WTC11 (cell line): ENCODE measurements around the gene SEL1L. TPM values are rescaled to one million over a fixed set of nuclear protein-coding genes. Genes with fewer than 3 reads are reported as not detected.
A peak's percentile ranks its signal among the peaks of the same experiment; 100 is the strongest.

ENCODE experiments used
- ATAC-seq: fragments of 200-7000 bp; cut with Tn5 transposase; 2 replicates; pipeline ENCODE4 v1.10.0; 2021; ENCODE audit warnings: mild to moderate bottlenecking, moderate library complexity
- CTCF ChIA-PET: fragments of 300-600 bp; sonication (Branson Sonifier 250); formaldehyde crosslinking; loops from one replicate; lab custom pipeline; 2021; ENCODE audit warnings: antibody characterized with exemption; lab: Charles Lee
- POLR2A ChIA-PET: fragments of 350-600 bp; sonication (Branson Sonifier 250); formaldehyde crosslinking; loops from one replicate; lab custom pipeline; 2021; ENCODE audit warnings: antibody characterized with exemption; lab: Charles Lee
- DNase-seq: peaks from one replicate; pipeline ENCODE4 v3.0.0; 2021; ENCODE audit warnings: low spot score
- H3K27ac Mint-ChIP-seq: 2 replicates; pipeline ENCODE4 v1.8.0; 2021; ENCODE audit warnings: mixed read lengths
- H3K27me3 Mint-ChIP-seq: 2 replicates; pipeline ENCODE4 v1.8.0; 2021; ENCODE audit warnings: low read depth, mild to moderate bottlenecking, moderate library complexity, mixed read lengths
- H3K36me3 Mint-ChIP-seq: 2 replicates; pipeline ENCODE4 v1.8.0; 2021; ENCODE audit warnings: mixed read lengths
- H3K4me1 Mint-ChIP-seq: 2 replicates; pipeline ENCODE4 v1.8.0; 2022; ENCODE audit warnings: mixed read lengths
- H3K4me3 Mint-ChIP-seq: 2 replicates; pipeline ENCODE4 v1.8.0; 2021; ENCODE audit warnings: mild to moderate bottlenecking, moderate library complexity, mixed read lengths
- H3K9me3 Mint-ChIP-seq: 2 replicates; pipeline ENCODE4 v1.8.0; 2021; ENCODE audit warnings: mixed read lengths
- FOXK1 ChIP-seq: sonication (generic); formaldehyde crosslinking; IDR thresholded peaks from 2 replicates; pipeline ENCODE4 v1.8.0; 2022; ENCODE audit warnings: mild to moderate bottlenecking, moderate library complexity, missing genetic modification reagents
- GABPB1 ChIP-seq: sonication (generic); formaldehyde crosslinking; IDR thresholded peaks from 2 replicates; pipeline ENCODE4 v1.8.1; 2023; ENCODE audit warnings: mild to moderate bottlenecking, missing genetic modification reagents
- IRF1 ChIP-seq: sonication (generic); formaldehyde crosslinking; IDR thresholded peaks from 2 replicates; pipeline ENCODE4 v1.8.0; 2023; ENCODE audit warnings: missing genetic modification reagents
- JUN ChIP-seq: sonication (generic); formaldehyde crosslinking; IDR thresholded peaks from 2 replicates; pipeline ENCODE4 v1.8.0; 2023; ENCODE audit warnings: mild to moderate bottlenecking, missing genetic modification reagents
- PRDM15 ChIP-seq: sonication (generic); formaldehyde crosslinking; IDR thresholded peaks from 2 replicates; pipeline ENCODE4 v1.8.0; 2022; ENCODE audit warnings: missing genetic modification reagents
- SMAD3 ChIP-seq: sonication (generic); formaldehyde crosslinking; IDR thresholded peaks from 2 replicates; pipeline ENCODE4 v1.8.0; 2022; ENCODE audit warnings: missing genetic modification reagents, mild to moderate bottlenecking, borderline replicate concordance
- SP1 ChIP-seq: sonication (generic); formaldehyde crosslinking; conservative IDR thresholded peaks from 2 replicates; pipeline ENCODE4 v1.8.1; 2022; ENCODE audit warnings: missing genetic modification reagents
- TEAD1 ChIP-seq: sonication (generic); formaldehyde crosslinking; IDR thresholded peaks from 2 replicates; pipeline ENCODE4 v1.8.0; 2022; ENCODE audit warnings: mild to moderate bottlenecking, missing genetic modification reagents
- TEAD4 ChIP-seq: sonication (generic); formaldehyde crosslinking; IDR thresholded peaks from 2 replicates; pipeline ENCODE4 v1.8.0; 2022; ENCODE audit warnings: mild to moderate bottlenecking, missing genetic modification reagents
- USF1 ChIP-seq: sonication (generic); formaldehyde crosslinking; IDR thresholded peaks from 2 replicates; pipeline ENCODE4 v1.8.0; 2022; ENCODE audit warnings: mild to moderate bottlenecking, missing genetic modification reagents
- ZBTB21 ChIP-seq: sonication (generic); formaldehyde crosslinking; IDR thresholded peaks from 2 replicates; pipeline ENCODE4 v1.8.1; 2023; ENCODE audit warnings: mild to moderate bottlenecking, missing genetic modification reagents, borderline replicate concordance
- ZNF121 ChIP-seq: sonication (generic); formaldehyde crosslinking; IDR thresholded peaks from 2 replicates; pipeline ENCODE4 v1.8.0; 2023; ENCODE audit warnings: missing genetic modification reagents
- ZNF219 ChIP-seq: sonication (generic); formaldehyde crosslinking; IDR thresholded peaks from 2 replicates; pipeline ENCODE4 v1.8.0; 2023; ENCODE audit warnings: missing genetic modification reagents, mild to moderate bottlenecking, borderline replicate concordance
- ZNF232 ChIP-seq: sonication (generic); formaldehyde crosslinking; IDR thresholded peaks from 2 replicates; pipeline ENCODE4 v1.8.0; 2022; ENCODE audit warnings: mild to moderate bottlenecking, missing genetic modification reagents
- total RNA-seq: library from RNA; stranded (reverse); gene quantifications from 3 replicates; pipeline ENCODE4 v1.2.3, GENCODE V29; 2021
- TF ChIP-seq, protein P1 (sequence below): sonication (generic); formaldehyde crosslinking; IDR thresholded peaks from 2 replicates; pipeline ENCODE4 v1.8.1; 2023; ENCODE audit warnings: mild to moderate bottlenecking, missing genetic modification reagents, borderline replicate concordance
- TF ChIP-seq, protein P2 (sequence below): fragments of 250-450 bp; sonication (Bioruptor Pico); IDR thresholded peaks from 2 replicates; pipeline ENCODE4 v1.9.0; 2021; ENCODE audit warnings: mild to moderate bottlenecking
- TF ChIP-seq, protein P3 (sequence below): fragments of 250-450 bp; sonication (Bioruptor Pico); IDR thresholded peaks from 2 replicates; pipeline ENCODE4 v1.9.0; 2021; ENCODE audit warnings: mild to moderate bottlenecking, borderline replicate concordance
- TF ChIP-seq, protein P4 (sequence below): sonication (generic); formaldehyde crosslinking; IDR thresholded peaks from 2 replicates; pipeline ENCODE4 v1.8.0; 2022; ENCODE audit warnings: mild to moderate bottlenecking, missing genetic modification reagents

SEL1L gene
- total RNA-seq, 1 experiment from 2014 or later: 29.1 TPM

GRCh38 chr14:81435391-81436295 is 98.0 kb downstream of the SEL1L start:
- Mint-ChIP-seq H3K27me3 (peaks cover 31% of the 10 kb centered on the region), H3K9me3 (no peaks in the 10 kb centered on the region), H3K27ac (peak overlapping the region; percentile 69; the same call in 1 of the 2 replicates), H3K36me3 (no peaks in the 10 kb centered on the region), H3K4me3 (peak overlapping the region; percentile 92), H3K4me1 (peaks cover 50% of the 10 kb centered on the region)
- ATAC-seq (peak; percentile 33), DNase-seq (peak; percentile 66)
- ChIA-PET POLR2A (interaction anchor here (0.6 to 2.6 kb wide), 10 partner anchors 10 to 1994 kb away, joined by 3 to 18 read pairs (median 3); partner anchors contain the start of gene GTF2A1), CTCF (interaction anchor here (0.6 to 6.6 kb wide), 9 partner anchors 14 to 341 kb away, joined by 3 to 43 read pairs (median 4); no protein-coding TSS in a partner anchor)
- TF ChIP-seq TEAD4 (CRISPR knock-in tag): peak; percentile 54; the same call in 1 of the 2 replicates
- 0 out of 2 replicates have a peak, but pooled peaks have one; percentile 56 for TF ChIP-seq ZNF232 (CRISPR knock-in tag)
- 0 out of 2 replicates have a peak, but pooled peaks have one; percentile 69 for TF ChIP-seq JUN (CRISPR knock-in tag)
- TF ChIP-seq, protein P1, sequence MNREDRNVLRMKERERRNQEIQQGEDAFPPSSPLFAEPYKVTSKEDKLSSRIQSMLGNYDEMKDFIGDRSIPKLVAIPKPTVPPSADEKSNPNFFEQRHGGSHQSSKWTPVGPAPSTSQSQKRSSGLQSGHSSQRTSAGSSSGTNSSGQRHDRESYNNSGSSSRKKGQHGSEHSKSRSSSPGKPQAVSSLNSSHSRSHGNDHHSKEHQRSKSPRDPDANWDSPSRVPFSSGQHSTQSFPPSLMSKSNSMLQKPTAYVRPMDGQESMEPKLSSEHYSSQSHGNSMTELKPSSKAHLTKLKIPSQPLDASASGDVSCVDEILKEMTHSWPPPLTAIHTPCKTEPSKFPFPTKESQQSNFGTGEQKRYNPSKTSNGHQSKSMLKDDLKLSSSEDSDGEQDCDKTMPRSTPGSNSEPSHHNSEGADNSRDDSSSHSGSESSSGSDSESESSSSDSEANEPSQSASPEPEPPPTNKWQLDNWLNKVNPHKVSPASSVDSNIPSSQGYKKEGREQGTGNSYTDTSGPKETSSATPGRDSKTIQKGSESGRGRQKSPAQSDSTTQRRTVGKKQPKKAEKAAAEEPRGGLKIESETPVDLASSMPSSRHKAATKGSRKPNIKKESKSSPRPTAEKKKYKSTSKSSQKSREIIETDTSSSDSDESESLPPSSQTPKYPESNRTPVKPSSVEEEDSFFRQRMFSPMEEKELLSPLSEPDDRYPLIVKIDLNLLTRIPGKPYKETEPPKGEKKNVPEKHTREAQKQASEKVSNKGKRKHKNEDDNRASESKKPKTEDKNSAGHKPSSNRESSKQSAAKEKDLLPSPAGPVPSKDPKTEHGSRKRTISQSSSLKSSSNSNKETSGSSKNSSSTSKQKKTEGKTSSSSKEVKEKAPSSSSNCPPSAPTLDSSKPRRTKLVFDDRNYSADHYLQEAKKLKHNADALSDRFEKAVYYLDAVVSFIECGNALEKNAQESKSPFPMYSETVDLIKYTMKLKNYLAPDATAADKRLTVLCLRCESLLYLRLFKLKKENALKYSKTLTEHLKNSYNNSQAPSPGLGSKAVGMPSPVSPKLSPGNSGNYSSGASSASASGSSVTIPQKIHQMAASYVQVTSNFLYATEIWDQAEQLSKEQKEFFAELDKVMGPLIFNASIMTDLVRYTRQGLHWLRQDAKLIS: no peak
- TF ChIP-seq GABPB1 (CRISPR knock-in tag): peak; percentile 41; the same call in 1 of the 2 replicates
- TF ChIP-seq, protein P2, sequence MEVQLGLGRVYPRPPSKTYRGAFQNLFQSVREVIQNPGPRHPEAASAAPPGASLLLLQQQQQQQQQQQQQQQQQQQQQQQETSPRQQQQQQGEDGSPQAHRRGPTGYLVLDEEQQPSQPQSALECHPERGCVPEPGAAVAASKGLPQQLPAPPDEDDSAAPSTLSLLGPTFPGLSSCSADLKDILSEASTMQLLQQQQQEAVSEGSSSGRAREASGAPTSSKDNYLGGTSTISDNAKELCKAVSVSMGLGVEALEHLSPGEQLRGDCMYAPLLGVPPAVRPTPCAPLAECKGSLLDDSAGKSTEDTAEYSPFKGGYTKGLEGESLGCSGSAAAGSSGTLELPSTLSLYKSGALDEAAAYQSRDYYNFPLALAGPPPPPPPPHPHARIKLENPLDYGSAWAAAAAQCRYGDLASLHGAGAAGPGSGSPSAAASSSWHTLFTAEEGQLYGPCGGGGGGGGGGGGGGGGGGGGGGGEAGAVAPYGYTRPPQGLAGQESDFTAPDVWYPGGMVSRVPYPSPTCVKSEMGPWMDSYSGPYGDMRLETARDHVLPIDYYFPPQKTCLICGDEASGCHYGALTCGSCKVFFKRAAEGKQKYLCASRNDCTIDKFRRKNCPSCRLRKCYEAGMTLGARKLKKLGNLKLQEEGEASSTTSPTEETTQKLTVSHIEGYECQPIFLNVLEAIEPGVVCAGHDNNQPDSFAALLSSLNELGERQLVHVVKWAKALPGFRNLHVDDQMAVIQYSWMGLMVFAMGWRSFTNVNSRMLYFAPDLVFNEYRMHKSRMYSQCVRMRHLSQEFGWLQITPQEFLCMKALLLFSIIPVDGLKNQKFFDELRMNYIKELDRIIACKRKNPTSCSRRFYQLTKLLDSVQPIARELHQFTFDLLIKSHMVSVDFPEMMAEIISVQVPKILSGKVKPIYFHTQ (CRISPR knock-in tag): no peak
- TF ChIP-seq TEAD1 (CRISPR knock-in tag): 0 out of 2 replicates have a peak, but pooled peaks have one; percentile 61
- TF ChIP-seq PRDM15: peak; percentile 50; the same call in 1 of the 2 replicates
- TF ChIP-seq SMAD3 (CRISPR knock-in tag): peak; percentile 49; the same call in 1 of the 2 replicates
- no peak for TF ChIP-seq SP1 (CRISPR knock-in tag)
- TF ChIP-seq ZNF219 (CRISPR knock-in tag): 0 out of 2 replicates have a peak, but pooled peaks have one; percentile 59
- TF ChIP-seq, protein P3, sequence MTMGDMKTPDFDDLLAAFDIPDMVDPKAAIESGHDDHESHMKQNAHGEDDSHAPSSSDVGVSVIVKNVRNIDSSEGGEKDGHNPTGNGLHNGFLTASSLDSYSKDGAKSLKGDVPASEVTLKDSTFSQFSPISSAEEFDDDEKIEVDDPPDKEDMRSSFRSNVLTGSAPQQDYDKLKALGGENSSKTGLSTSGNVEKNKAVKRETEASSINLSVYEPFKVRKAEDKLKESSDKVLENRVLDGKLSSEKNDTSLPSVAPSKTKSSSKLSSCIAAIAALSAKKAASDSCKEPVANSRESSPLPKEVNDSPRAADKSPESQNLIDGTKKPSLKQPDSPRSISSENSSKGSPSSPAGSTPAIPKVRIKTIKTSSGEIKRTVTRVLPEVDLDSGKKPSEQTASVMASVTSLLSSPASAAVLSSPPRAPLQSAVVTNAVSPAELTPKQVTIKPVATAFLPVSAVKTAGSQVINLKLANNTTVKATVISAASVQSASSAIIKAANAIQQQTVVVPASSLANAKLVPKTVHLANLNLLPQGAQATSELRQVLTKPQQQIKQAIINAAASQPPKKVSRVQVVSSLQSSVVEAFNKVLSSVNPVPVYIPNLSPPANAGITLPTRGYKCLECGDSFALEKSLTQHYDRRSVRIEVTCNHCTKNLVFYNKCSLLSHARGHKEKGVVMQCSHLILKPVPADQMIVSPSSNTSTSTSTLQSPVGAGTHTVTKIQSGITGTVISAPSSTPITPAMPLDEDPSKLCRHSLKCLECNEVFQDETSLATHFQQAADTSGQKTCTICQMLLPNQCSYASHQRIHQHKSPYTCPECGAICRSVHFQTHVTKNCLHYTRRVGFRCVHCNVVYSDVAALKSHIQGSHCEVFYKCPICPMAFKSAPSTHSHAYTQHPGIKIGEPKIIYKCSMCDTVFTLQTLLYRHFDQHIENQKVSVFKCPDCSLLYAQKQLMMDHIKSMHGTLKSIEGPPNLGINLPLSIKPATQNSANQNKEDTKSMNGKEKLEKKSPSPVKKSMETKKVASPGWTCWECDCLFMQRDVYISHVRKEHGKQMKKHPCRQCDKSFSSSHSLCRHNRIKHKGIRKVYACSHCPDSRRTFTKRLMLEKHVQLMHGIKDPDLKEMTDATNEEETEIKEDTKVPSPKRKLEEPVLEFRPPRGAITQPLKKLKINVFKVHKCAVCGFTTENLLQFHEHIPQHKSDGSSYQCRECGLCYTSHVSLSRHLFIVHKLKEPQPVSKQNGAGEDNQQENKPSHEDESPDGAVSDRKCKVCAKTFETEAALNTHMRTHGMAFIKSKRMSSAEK (CRISPR knock-in tag): no peak
- peak; percentile 49; the same call in 1 of the 2 replicates for TF ChIP-seq USF1 (CRISPR knock-in tag)
- TF ChIP-seq ZNF121 (CRISPR knock-in tag): peak; percentile 45; the same call in 1 of the 2 replicates
- 0 out of 2 replicates have a peak, but pooled peaks have one; percentile 7 for TF ChIP-seq ZBTB21 (CRISPR knock-in tag)
- peak; percentile 76 for TF ChIP-seq FOXK1 (CRISPR knock-in tag)
- 0 out of 2 replicates have a peak, but pooled peaks have one; percentile 67 for TF ChIP-seq IRF1 (CRISPR knock-in tag)
- TF ChIP-seq, protein P4, sequence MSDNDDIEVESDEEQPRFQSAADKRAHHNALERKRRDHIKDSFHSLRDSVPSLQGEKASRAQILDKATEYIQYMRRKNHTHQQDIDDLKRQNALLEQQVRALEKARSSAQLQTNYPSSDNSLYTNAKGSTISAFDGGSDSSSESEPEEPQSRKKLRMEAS (CRISPR knock-in tag): peak; percentile 68
